ENCODE data around the gene SYT8.

- no peak for TF ChIP-seq CTCF (IDR thresholded peaks at IDR 0.05)
- TF ChIP-seq POLR2A (IDR thresholded peaks at IDR 0.05) = no peak
- no peak for TF ChIP-seq POLR2AphosphoS5 (IDR thresholded peaks at IDR 0.05)
Observed at GRCh38 chr11:1826552-1827094, 8.2 kb upstream of the SYT8 start.

Data from prostate gland (tissue), 2 donors.